GM12864 (cell line): ENCODE results near the gene PLAC9.

Experiments
- DNase-seq: peaks from one replicate; pipeline ENCODE4 v3.0.0-alpha.2; 2011; ENCODE audit warnings: low read depth
- H3K4me3 ChIP-seq: 2 replicates; pipeline ENCODE4 v1.5.1; 2011; ENCODE audit warnings: mild to moderate bottlenecking, low read depth, low read length, control low read depth
- CTCF ChIP-seq: IDR thresholded peaks from 2 replicates; pipeline ENCODE4 v1.5.1; 2011; ENCODE audit warnings: low read depth, mild to moderate bottlenecking, moderate library complexity, low read length, control low read depth, inconsistent platforms; ENCODE audit errors: missing control alignments

PLAC9 gene

GRCh38 chr10:80173466-80173865 is 40.9 kb downstream of the PLAC9 start:
- no peak overlapping the region for H3K4me3 ChIP-seq
- no peak for TF ChIP-seq CTCF
- no peak for DNase-seq

DNA sequence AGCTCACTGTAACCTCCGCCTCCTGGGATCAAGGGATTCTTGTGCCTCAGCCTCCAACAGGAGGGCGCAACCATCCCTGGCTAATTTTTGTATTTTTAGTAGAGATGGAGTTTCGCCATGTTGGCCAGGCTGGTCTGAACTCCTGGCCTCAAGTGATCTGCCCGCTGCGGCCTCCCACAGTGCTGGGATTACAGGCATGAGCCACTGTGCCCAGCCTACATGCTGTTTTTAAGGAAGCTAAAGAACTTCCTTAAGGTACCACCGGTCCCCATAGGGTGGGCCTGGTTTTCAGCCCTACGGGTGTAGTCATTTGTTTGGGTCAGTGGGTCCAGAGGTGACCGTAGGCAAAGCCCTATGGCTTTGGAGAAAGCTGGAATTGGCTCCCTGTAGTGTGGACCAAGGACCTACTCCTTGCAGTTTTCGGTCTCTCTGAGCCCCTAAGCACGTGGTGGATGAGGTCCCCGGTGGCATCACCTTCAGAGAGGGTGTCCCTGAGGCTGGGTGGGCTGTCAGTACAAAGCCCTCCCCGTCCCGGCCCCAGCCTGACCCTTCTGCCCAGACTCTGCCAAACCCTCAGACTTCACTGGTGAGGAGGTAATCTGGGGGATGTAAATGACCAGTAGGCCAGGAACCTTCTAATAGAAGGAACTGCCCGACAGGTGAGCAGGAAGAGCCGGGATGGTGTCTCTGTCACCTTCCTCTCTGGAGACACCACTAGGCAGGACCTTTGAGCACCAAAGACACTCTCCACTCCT is 42.3 kb downstream of the PLAC9 start:
- DNase-seq = no peak
- no peak overlapping the region for H3K4me3 ChIP-seq
- no peak for TF ChIP-seq CTCF

GRCh38 chr10:80176526-80176925 is 44.0 kb downstream of the PLAC9 start:
- no peak for DNase-seq
- H3K4me3 ChIP-seq = no peak overlapping the region
- no peak for TF ChIP-seq CTCF

DNA sequence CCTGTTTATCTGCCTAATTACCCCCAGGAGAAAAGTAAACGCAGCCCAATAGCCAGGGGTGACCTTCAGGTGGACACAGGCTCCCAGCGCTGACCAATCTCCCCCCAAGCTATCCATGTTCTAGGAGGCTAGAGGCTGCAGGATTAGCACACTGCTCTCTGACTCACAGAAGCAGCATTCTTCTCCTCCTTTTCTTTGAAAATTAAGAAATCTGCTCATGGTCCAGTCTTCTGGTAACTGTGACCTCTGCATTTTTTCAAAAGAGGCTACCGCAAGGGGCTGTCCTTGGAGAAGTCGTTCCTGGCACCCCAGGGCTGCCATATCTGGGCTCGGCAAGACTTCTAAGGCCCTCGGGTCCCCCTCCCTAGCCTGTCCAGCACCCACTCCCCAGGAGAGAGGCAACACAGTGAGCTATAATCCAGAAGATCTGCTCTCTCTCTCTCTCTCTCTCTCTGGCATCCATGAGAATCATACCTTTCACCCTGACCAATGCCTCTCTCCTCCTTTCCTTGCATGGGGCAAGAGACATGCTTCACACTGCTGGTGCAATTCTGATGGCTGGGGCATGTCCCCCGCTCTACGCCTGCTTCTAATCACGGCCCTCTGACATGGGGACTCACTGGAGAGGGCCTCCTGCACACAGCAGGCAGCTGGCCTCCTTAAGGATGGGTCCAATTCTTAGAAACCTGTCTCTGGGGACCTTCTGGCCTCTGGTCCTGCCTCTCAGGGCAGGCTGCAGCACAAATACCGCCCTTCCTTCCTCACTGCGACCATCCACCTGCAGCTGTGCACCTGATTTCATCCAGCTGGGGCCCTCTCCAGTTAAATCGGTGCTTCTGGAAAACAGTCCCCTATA is 45.5 kb downstream of the PLAC9 start:
- no peak for TF ChIP-seq CTCF
- no peak overlapping the region for H3K4me3 ChIP-seq
- DNase-seq = no peak

DNA sequence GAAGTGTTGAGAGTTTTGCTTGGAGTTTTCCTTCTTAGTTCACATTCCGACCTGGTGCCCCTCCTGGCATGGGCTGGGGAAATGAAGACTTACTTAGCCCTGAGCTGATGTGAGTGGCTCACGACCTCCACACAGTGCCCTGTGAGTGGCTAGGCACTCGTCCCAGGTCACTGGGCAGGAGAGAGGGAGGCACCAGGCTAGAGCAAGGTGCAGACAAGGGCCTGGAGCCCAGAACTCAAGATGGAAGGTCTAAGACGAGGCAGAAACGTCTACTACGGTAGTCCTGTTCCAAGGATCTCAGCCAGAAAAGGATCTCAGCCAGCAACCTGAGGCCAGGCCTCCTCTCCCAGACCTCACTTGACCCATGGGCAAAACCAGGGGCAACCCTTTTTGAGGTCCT is 50.5 kb downstream of the PLAC9 start:
- no peak overlapping the region for H3K4me3 ChIP-seq
- no peak for DNase-seq

GRCh38 chr10:80183436-80183835 is 50.9 kb downstream of the PLAC9 start:
- TF ChIP-seq CTCF = no peak
- H3K4me3 ChIP-seq = no peak overlapping the region
- DNase-seq = no peak

More for the DNA sequence above, 50.5 kb downstream of the PLAC9 start:
- TF ChIP-seq CTCF = no peak

GRCh38 chr10:80184291-80184690 is 51.8 kb downstream of the PLAC9 start:
- no peak for TF ChIP-seq CTCF
- no peak for DNase-seq
- H3K4me3 ChIP-seq = no peak overlapping the region
